Measurements from ENCODE around the gene ORMDL2.
A peak's percentile ranks its signal among the peaks of the same experiment; 100 is the strongest.

The ORMDL2 gene

GRCh38 chr12:55817345-55818139, at the start of gene ORMDL2, which contains the start of gene SARNP:
TSS of gene ORMDL2 (plus strand) at chr12:55818041. CDS start at chr12:55819000, 959 bp downstream.
TSS of gene SARNP (minus strand) at chr12:55817724. CDS start at chr12:55817701, 23 bp downstream.
- Mint-ChIP-seq H3K27ac (peak within 1 kb of the TSS; percentile 60), H3K4me1 (peaks cover 17 to 52% of the 10 kb centered on the region in 2 donors), H3K36me3 (peaks cover 21 to 28% of the 10 kb centered on the region in 2 donors), H3K27me3 (no peaks in the 10 kb centered on the region), H3K4me3 (no peak within 1 kb of the TSS), H3K9me3 (no peaks in the 10 kb centered on the region)
- ATAC-seq (replicated peaks) (peak; percentile 96 to 97), DNase-seq (peak; percentile 98)

GRCh38 chr12:55771736-55772135, 46.1 kb upstream of the ORMDL2 start:
- ATAC-seq (replicated peaks) (no peak), DNase-seq (no peak)
- H3K9me3 Mint-ChIP-seq = no peaks in the 10 kb centered on the region
- no peaks in the 10 kb centered on the region for H3K27me3 Mint-ChIP-seq
- no peak overlapping the region for H3K27ac Mint-ChIP-seq
- H3K36me3 Mint-ChIP-seq = peaks cover 33 to 37% of the 10 kb centered on the region in 2 donors
- no peak overlapping the region for H3K4me3 Mint-ChIP-seq
- H3K4me1 Mint-ChIP-seq = peaks cover 0 to 4% of the 10 kb centered on the region in 2 donors

DNA sequence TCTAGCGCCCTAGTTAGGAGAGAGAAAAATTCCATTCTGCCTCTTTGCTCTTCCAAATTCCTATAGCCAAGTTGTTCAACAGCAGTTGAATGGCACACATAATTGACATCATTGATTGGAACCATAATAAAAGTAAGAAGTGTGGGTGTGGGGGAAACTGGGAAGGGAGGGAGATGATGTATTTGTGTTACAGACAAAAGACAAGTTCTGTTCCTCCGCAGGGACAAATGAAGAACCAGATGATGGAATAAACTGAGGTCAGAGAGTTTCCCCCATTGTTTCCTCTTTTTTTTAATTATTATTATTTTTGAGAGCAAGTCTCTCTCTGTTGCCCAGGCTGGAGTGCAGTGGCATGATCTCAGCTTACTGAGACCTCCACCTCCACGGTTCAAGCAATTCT, 40.0 kb upstream of the ORMDL2 start:
- H3K27ac Mint-ChIP-seq = no peak overlapping the region
- no peaks in the 10 kb centered on the region for H3K9me3 Mint-ChIP-seq
- no peak for DNase-seq
- ATAC-seq (replicated peaks) = no peak
- no peak overlapping the region for H3K4me3 Mint-ChIP-seq
- peaks cover 29% of the 10 kb centered on the region in 2 donors for H3K36me3 Mint-ChIP-seq
- H3K4me1 Mint-ChIP-seq = peaks cover 0 to 10% of the 10 kb centered on the region in 2 donors
- no peaks in the 10 kb centered on the region for H3K27me3 Mint-ChIP-seq

DNA sequence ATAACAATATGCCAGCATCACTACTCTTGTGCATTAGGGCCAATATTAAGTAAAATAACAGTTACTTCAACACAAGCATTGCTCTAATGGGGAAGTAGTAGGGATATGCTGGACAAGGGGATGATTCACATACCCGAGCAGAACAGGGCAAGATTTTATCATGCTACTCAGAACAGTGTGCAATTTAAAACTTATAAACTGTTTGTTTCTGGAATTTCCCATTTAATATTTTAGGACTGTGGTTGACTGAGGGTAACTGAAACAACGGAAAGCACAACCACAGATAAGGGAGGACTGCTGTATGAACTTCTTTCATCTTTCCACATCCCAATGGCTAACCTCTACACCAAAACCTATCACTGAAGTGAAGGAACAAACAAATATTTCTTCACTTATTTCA, 37.2 kb upstream of the ORMDL2 start:
- no peaks in the 10 kb centered on the region for H3K9me3 Mint-ChIP-seq
- H3K27ac Mint-ChIP-seq = no peak overlapping the region
- peaks cover 0 to 10% of the 10 kb centered on the region in 2 donors for H3K4me1 Mint-ChIP-seq
- H3K36me3 Mint-ChIP-seq = peaks cover 25 to 30% of the 10 kb centered on the region in 2 donors
- ATAC-seq (replicated peaks) (no peak), DNase-seq (no peak)
- H3K4me3 Mint-ChIP-seq = no peak overlapping the region
- no peaks in the 10 kb centered on the region for H3K27me3 Mint-ChIP-seq

GRCh38 chr12:55788546-55788945, 29.3 kb upstream of the ORMDL2 start:
- Mint-ChIP-seq H3K9me3 (no peaks in the 10 kb centered on the region), H3K36me3 (peaks cover 25 to 48% of the 10 kb centered on the region in 2 donors), H3K4me3 (no peak overlapping the region), H3K27ac (no peak overlapping the region), H3K27me3 (no peaks in the 10 kb centered on the region), H3K4me1 (no peaks in the 10 kb centered on the region)
- no peak for DNase-seq
- no peak for ATAC-seq (replicated peaks)

DNA sequence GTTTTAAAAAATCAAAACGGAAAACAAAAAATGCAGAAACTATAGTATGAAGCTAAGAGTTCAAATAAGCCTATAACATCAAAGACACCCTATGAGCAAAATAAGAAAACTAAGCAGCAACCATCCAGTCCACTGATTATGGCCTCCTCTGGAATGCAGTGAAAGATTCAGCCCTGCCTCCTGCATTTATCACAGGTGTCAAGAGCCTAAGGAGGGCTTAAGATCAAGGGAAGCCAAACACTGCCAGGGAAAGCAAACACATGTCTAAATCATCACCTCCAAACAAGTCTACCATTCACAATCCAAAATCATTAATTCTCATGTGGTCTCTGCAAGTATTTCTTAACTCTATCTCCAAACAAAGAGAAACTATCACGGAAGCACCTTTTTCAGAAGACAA, 28.7 kb upstream of the ORMDL2 start:
- H3K27ac Mint-ChIP-seq = no peak overlapping the region
- no peak for ATAC-seq (replicated peaks)
- peaks cover 22 to 44% of the 10 kb centered on the region in 2 donors for H3K36me3 Mint-ChIP-seq
- DNase-seq = no peak
- H3K4me1 Mint-ChIP-seq = no peaks in the 10 kb centered on the region
- H3K27me3 Mint-ChIP-seq = no peaks in the 10 kb centered on the region
- no peak overlapping the region for H3K4me3 Mint-ChIP-seq
- H3K9me3 Mint-ChIP-seq = no peaks in the 10 kb centered on the region

DNA sequence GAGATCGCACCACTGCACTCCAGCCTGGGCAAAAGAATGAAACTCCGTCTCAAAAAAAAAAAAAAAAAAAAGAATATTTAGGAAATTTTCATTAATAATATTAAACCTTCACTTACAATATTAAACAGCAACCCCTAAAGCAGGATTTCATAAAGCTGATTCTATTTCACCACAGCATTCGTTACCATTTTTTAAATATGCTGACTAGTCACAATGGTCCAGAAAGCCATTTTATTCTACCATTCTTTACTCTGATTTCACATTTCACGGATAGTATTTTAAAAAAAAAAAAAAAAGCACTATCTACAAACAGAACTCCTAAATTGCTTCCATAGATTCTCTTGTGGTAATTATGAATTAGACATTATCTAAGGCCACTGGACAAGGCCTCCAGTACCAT, 27.9 kb upstream of the ORMDL2 start:
- ATAC-seq (replicated peaks) (no peak), DNase-seq (no peak)
- H3K4me1 Mint-ChIP-seq = no peaks in the 10 kb centered on the region
- no peak overlapping the region for H3K4me3 Mint-ChIP-seq
- H3K27ac Mint-ChIP-seq = no peak overlapping the region
- no peaks in the 10 kb centered on the region for H3K27me3 Mint-ChIP-seq
- H3K9me3 Mint-ChIP-seq = no peaks in the 10 kb centered on the region
- peaks cover 25 to 49% of the 10 kb centered on the region in 2 donors for H3K36me3 Mint-ChIP-seq

- Mint-ChIP-seq H3K4me1 (peaks cover 11 to 17% of the 10 kb centered on the region in 2 donors), H3K36me3 (peaks cover 25 to 43% of the 10 kb centered on the region in 2 donors), H3K27me3 (no peaks in the 10 kb centered on the region), H3K9me3 (no peaks in the 10 kb centered on the region), H3K27ac (no peak overlapping the region), H3K4me3 (no peak overlapping the region)
- no peak for ATAC-seq (replicated peaks)
- DNase-seq = no peak
Observed at GRCh38 chr12:55795950-55796349, 21.9 kb upstream of the ORMDL2 start.

DNA sequence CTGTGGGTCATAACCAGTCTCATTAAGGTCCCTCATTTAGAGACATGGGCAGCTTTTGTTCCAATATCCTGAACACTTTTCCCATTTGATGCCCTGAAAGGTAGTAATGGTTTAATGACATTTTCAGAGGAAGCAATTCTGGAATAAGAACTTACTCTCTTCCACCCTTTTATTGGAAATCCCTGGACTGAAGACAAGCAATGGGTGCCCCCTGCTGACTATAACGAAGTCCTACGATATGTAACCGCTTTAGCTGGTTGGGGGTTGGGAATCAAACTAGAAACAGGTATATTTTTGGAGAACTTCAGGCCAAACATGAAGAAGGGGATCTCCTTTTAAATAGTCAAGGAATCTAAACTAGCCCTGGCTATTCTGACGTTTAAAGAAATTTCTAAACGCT, 20.8 kb upstream of the ORMDL2 start:
- H3K4me3 Mint-ChIP-seq = no peak overlapping the region
- no peak overlapping the region for H3K27ac Mint-ChIP-seq
- H3K9me3 Mint-ChIP-seq = no peaks in the 10 kb centered on the region
- no peak for DNase-seq
- peaks cover 28 to 39% of the 10 kb centered on the region in 2 donors for H3K36me3 Mint-ChIP-seq
- peaks cover 11 to 17% of the 10 kb centered on the region in 2 donors for H3K4me1 Mint-ChIP-seq
- no peak for ATAC-seq (replicated peaks)
- H3K27me3 Mint-ChIP-seq = no peaks in the 10 kb centered on the region

DNA sequence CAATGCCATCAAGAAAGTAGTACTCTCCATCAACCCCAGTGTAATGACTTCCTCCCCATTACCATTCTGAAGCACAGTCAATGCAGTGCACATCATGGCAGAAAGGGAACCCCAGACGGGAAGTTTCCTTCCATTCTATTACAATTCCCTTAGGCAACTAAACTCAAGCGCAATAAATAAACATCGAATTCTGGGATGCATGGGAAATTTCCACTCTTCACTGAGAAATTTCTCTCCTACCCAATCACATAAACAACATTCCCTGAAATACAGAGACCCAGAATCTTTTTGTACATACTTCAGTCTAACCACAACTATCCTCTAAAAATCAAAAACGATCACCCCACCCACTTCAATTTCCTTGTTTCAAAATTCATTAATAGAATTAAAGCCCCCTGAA, 20.3 kb upstream of the ORMDL2 start:
- Mint-ChIP-seq H3K27me3 (no peaks in the 10 kb centered on the region), H3K4me1 (peaks cover 11 to 17% of the 10 kb centered on the region in 2 donors), H3K27ac (no peak overlapping the region), H3K4me3 (no peak overlapping the region), H3K9me3 (no peaks in the 10 kb centered on the region), H3K36me3 (peaks cover 28 to 38% of the 10 kb centered on the region in 2 donors)
- DNase-seq (no peak), ATAC-seq (replicated peaks) (no peak)

DNA sequence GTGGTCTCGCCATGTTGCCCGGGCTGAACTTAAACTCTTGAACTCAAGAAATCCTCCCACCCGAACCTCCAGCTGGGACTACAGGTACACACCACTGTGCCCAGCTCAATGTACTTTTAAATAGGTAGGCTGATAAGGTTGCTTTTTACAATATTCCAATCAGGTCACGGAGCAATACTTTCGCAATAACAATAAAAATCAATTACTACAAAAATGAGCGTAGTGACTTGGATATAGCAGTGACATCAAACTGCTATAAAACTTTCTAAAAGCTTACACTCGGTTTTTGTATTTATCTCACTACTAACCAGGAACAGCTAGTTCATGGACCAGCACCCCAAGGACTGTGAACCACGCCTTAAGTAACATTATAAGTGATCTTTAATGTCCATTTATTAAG, 10.9 kb upstream of the ORMDL2 start:
- Mint-ChIP-seq H3K27me3 (no peaks in the 10 kb centered on the region), H3K9me3 (no peaks in the 10 kb centered on the region), H3K27ac (no peak overlapping the region), H3K4me1 (peaks cover 13 to 34% of the 10 kb centered on the region in 2 donors), H3K36me3 (peaks cover 22 to 24% of the 10 kb centered on the region in 2 donors), H3K4me3 (no peak overlapping the region)
- no peak for ATAC-seq (replicated peaks)
- DNase-seq = no peak

DNA sequence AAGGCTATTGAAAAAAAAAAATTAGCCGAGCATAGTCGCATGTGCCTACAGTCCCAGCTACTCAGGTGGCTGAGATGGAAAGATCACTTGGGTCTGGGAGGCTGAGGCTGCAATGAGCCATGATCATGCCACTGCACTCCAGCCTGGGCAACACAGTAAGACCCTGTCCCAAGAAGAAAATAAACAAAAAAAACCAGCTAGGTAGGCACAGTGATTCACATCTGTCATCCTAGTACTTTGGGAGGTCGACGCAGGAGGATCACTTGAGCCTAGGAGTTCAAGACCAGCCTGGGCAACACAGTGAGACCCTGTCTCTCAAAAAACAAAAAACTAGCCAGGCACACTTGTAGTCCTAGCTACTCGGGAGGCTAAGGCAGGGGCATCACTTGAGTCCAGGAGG, 8.6 kb upstream of the ORMDL2 start:
- peaks cover 22 to 42% of the 10 kb centered on the region in 2 donors for H3K4me1 Mint-ChIP-seq
- H3K36me3 Mint-ChIP-seq = peaks cover 23 to 30% of the 10 kb centered on the region in 2 donors

GRCh38 chr12:55812088-55812487, 5.8 kb upstream of the ORMDL2 start:
- H3K27me3 Mint-ChIP-seq = no peaks in the 10 kb centered on the region
- peaks cover 23 to 49% of the 10 kb centered on the region in 2 donors for H3K4me1 Mint-ChIP-seq

More for the DNA sequence above, 8.6 kb upstream of the ORMDL2 start:
- Mint-ChIP-seq H3K27me3 (no peaks in the 10 kb centered on the region), H3K9me3 (no peaks in the 10 kb centered on the region), H3K27ac (peak overlapping the region; percentile 14), H3K4me3 (no peak overlapping the region)
- DNase-seq = no peak
- ATAC-seq (replicated peaks) = no peak

GRCh38 chr12:55814257-55814656, 3.6 kb upstream of the ORMDL2 start:
- Mint-ChIP-seq H3K4me3 (no peak overlapping the region), H3K27me3 (no peaks in the 10 kb centered on the region), H3K36me3 (peaks cover 18 to 25% of the 10 kb centered on the region in 2 donors), H3K9me3 (no peaks in the 10 kb centered on the region), H3K27ac (no peak overlapping the region), H3K4me1 (peaks cover 25 to 58% of the 10 kb centered on the region in 2 donors)
- ATAC-seq (replicated peaks) = no peak
- DNase-seq = no peak

More at GRCh38 chr12:55812088-55812487, 5.8 kb upstream of the ORMDL2 start:
- Mint-ChIP-seq H3K9me3 (no peaks in the 10 kb centered on the region), H3K27ac (no peak overlapping the region), H3K36me3 (peaks cover 21 to 27% of the 10 kb centered on the region in 2 donors), H3K4me3 (no peak overlapping the region)
- no peak for DNase-seq
- ATAC-seq (replicated peaks) = no peak

DNA sequence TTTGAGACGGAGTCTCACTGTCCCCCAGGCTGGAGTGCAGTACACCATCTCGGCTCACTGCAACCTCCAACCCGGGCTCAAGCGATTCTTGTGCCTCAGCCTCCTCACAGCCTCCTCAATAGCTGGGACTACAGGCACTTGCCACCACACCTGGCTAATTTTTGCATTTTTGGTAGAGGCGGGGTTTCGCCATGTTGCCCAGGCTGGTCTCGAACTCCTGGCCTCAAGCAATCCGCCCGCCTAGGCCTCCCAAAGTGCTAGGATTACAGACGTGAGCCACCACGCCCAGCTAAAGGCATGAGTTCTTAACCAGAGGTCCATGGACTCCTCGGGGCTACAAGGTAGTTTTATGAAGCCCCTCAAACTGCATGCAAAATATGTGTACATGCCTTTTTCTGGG, 2.4 kb upstream of the ORMDL2 start:
- H3K27ac Mint-ChIP-seq = no peak overlapping the region
- H3K9me3 Mint-ChIP-seq = no peaks in the 10 kb centered on the region
- H3K36me3 Mint-ChIP-seq = peaks cover 21 to 30% of the 10 kb centered on the region in 2 donors
- H3K4me3 Mint-ChIP-seq = peak overlapping the region; percentile 9 to 34
- H3K4me1 Mint-ChIP-seq = peaks cover 28 to 64% of the 10 kb centered on the region in 2 donors
- ATAC-seq (replicated peaks) (no peak), DNase-seq (no peak)
- no peaks in the 10 kb centered on the region for H3K27me3 Mint-ChIP-seq
